WERI-Rb-1 (cell line): Measurements from ENCODE around the gene PAF1.
"Not testable (repeated sequence)": the region's sequence is repeated elsewhere in the genome, so short reads cannot be mapped to it uniquely, and the experiment has no call there.

Experiments
- DNase-seq: peaks from one replicate; pipeline ENCODE4 v3.0.0-alpha.2; 2020
- H3K27ac ChIP-seq: fragments of 250-450 bp; sonication (Bioruptor Pico); 2 replicates; pipeline ENCODE4 v1.5.1; 2020; ENCODE audit warnings: mild to moderate bottlenecking, moderate library complexity
- H3K27me3 ChIP-seq: fragments of 250-450 bp; sonication (Bioruptor Pico); 2 replicates; pipeline ENCODE4 v1.5.1; 2021; ENCODE audit warnings: mild to moderate bottlenecking, low read depth, moderate library complexity; ENCODE audit not compliant: insufficient read depth, severe bottlenecking
- H3K36me3 ChIP-seq: fragments of 250-450 bp; sonication (Bioruptor Pico); 2 replicates; pipeline ENCODE4 v1.5.1; 2020; ENCODE audit warnings: mild to moderate bottlenecking, moderate library complexity
- H3K4me3 ChIP-seq: 2 replicates; pipeline ENCODE4 v1.5.1; 2011; ENCODE audit warnings: low read depth, mild to moderate bottlenecking, control low read depth, low read length
- H3K9me3 ChIP-seq: fragments of 250-450 bp; sonication (Bioruptor Pico); 2 replicates; pipeline ENCODE4 v1.5.1; 2021; ENCODE audit warnings: mild to moderate bottlenecking, moderate library complexity; ENCODE audit not compliant: severe bottlenecking
- CTCF ChIP-seq: IDR thresholded peaks from 2 replicates; pipeline ENCODE4 v1.5.1; 2011; ENCODE audit warnings: low read depth, mild to moderate bottlenecking, control low read depth, inconsistent platforms, low read length

The PAF1 gene

GRCh38 chr19:39382991-39383828 is 7.7 kb downstream of the PAF1 start:
- Histone ChIP-seq H3K36me3 (peaks cover 90% of the 10 kb centered on the region), H3K27ac (no peak overlapping the region)

GRCh38 chr19:39381910-39382611 is 8.8 kb downstream of the PAF1 start:
- Histone ChIP-seq H3K36me3 (peaks cover 90% of the 10 kb centered on the region), H3K4me3 (no peak overlapping the region), H3K27ac (no peak overlapping the region), H3K9me3 (no peaks in the 10 kb centered on the region), H3K27me3 (no peaks in the 10 kb centered on the region)
- no peak for DNase-seq
- no peak for TF ChIP-seq CTCF

More at GRCh38 chr19:39382991-39383828, 7.7 kb downstream of the PAF1 start:
- TF ChIP-seq CTCF, result no peak
- H3K27me3 ChIP-seq, result no peaks in the 10 kb centered on the region
- H3K4me3 ChIP-seq, result no peak overlapping the region
- no peaks in the 10 kb centered on the region for H3K9me3 ChIP-seq
- DNase-seq, result no peak

- Histone ChIP-seq H3K9me3 (no peaks in the 10 kb centered on the region), H3K4me3 (no peak overlapping the region), H3K36me3 (peaks cover 90% of the 10 kb centered on the region), H3K27ac (no peak overlapping the region), H3K27me3 (no peaks in the 10 kb centered on the region)
- no peak for TF ChIP-seq CTCF
- no peak for DNase-seq
Observed at GRCh38 chr19:39380521-39381502, 10.1 kb downstream of the PAF1 start.

GRCh38 chr19:39379865-39380396 is 11.0 kb downstream of the PAF1 start:
- no peaks in the 10 kb centered on the region for H3K27me3 ChIP-seq
- H3K36me3 ChIP-seq, result peaks cover 92% of the 10 kb centered on the region
- no peak overlapping the region for H3K4me3 ChIP-seq
- no peak for TF ChIP-seq CTCF
- DNase-seq, result no peak
- no peak overlapping the region for H3K27ac ChIP-seq
- H3K9me3 ChIP-seq, result no peaks in the 10 kb centered on the region

GRCh38 chr19:39379366-39379765 is 11.5 kb downstream of the PAF1 start:
- peaks cover 92% of the 10 kb centered on the region for H3K36me3 ChIP-seq
- not testable (repeated sequence) for H3K27me3 ChIP-seq, DNase-seq, H3K27ac ChIP-seq, H3K9me3 ChIP-seq, H3K4me3 ChIP-seq
